H1 (cell line): Measurements from ENCODE around the gene ZNF496. TPM values are rescaled to one million over a fixed set of nuclear protein-coding genes. Genes with fewer than 3 reads are reported as not detected.

Experiments used
- CTCF ChIA-PET: fragments of 300-600 bp; sonication (Branson Sonifier 250); formaldehyde crosslinking; loops from one replicate; lab custom pipeline; 2021; ENCODE audit not compliant: partially characterized antibody; lab: Charles Lee
- POLR2A ChIA-PET: fragments of 300-600 bp; sonication (Branson Sonifier 250); formaldehyde crosslinking; loops from one replicate; lab custom pipeline; 2021; ENCODE audit warnings: inconsistent platforms; ENCODE audit not compliant: partially characterized antibody; lab: Charles Lee
- DNase-seq, 2 experiments: peaks; one replicate each; pipeline versions ENCODE4 v3.0.0 to v3.0.0-alpha.2; 2010 to 2022; ENCODE audit warnings: low spot score in 2 of 2, low read depth in 1 of 2, mixed read lengths in 1 of 2
- FAIRE-seq: peaks from 2 replicates; lab custom pipeline; 2011; peaks lifted over from hg19 to GRCh38; lab: Jason Lieb, UNC
- H2AFZ ChIP-seq: 2 replicates; pipeline ENCODE4 v1.8.1; 2012; ENCODE audit warnings: low read length, inconsistent platforms
- H2AK5ac ChIP-seq: 2 replicates; pipeline ENCODE4 v1.6.1; 2013; ENCODE audit warnings: low read depth, low read length
- H2BK120ac ChIP-seq: replicated peaks from 2 replicates; pipeline ENCODE3; 2013; ENCODE audit warnings: low read depth, low read length, inconsistent platforms
- H2BK12ac ChIP-seq: 2 replicates; pipeline ENCODE4 v1.6.1; 2013; ENCODE audit warnings: low read depth, low read length
- H2BK15ac ChIP-seq: 2 replicates; pipeline ENCODE4 v1.6.1; 2013; ENCODE audit warnings: low read length
- H2BK20ac ChIP-seq: 2 replicates; pipeline ENCODE4 v1.6.1; 2013; ENCODE audit warnings: low read length
- H2BK5ac ChIP-seq: 2 replicates; pipeline ENCODE4 v1.6.1; 2013; ENCODE audit warnings: low read depth, low read length
- H3K14ac ChIP-seq: 2 replicates; pipeline ENCODE4 v1.6.1; 2013; ENCODE audit warnings: inconsistent platforms; ENCODE audit not compliant: insufficient read length
- H3K18ac ChIP-seq: 2 replicates; pipeline ENCODE4 v1.6.1; 2013; ENCODE audit warnings: low read length; ENCODE audit errors: extremely low read depth
- H3K23ac ChIP-seq: 2 replicates; pipeline ENCODE4 v1.6.1; 2013; ENCODE audit warnings: inconsistent platforms; ENCODE audit not compliant: insufficient read length
- H3K23me2 ChIP-seq: 2 replicates; pipeline ENCODE4 v1.6.1; 2013; ENCODE audit warnings: low read depth, low read length
- H3K27ac ChIP-seq: 2 replicates; pipeline ENCODE4 v1.6.1; 2011; ENCODE audit warnings: low read depth, low read length, inconsistent platforms
- H3K27me3 ChIP-seq, 4 experiments: replicated peaks in 1 of 4; 1 replicate in 1 of 4; 2 replicates in 3 of 4; pipeline versions ENCODE4 v1.6.1 to v1.8.1; 2011 to 2013; ENCODE audit warnings: low read length in 3 of 4, mild to moderate bottlenecking in 3 of 4, inconsistent platforms in 2 of 4, mixed read lengths in 2 of 4, moderate library complexity in 1 of 4; ENCODE audit not compliant: control insufficient read depth in 3 of 4, insufficient read depth in 3 of 4; ENCODE audit errors: extremely low read depth in 1 of 4
- H3K36me3 ChIP-seq, 4 experiments: 2 replicates each; pipeline versions ENCODE4 v1.6.1 to v1.8.1; 2011 to 2013; ENCODE audit warnings: mild to moderate bottlenecking in 4 of 4, low read length in 3 of 4, moderate library complexity in 2 of 4, control low read depth in 1 of 4, inconsistent platforms in 1 of 4; ENCODE audit not compliant: insufficient read depth in 4 of 4, control insufficient read depth in 2 of 4
- H3K4ac ChIP-seq: replicated peaks from 2 replicates; pipeline ENCODE3; 2013; ENCODE audit warnings: low read length, low read depth, mixed read lengths, inconsistent platforms; ENCODE audit not compliant: insufficient read length
- H3K4me1 ChIP-seq, 4 experiments: replicated peaks in 1 of 4; 1 replicate in 1 of 4; 2 replicates in 3 of 4; pipeline versions ENCODE4 v1.6.1 to v1.8.1; 2011 to 2013; ENCODE audit warnings: low read length in 3 of 4, inconsistent platforms in 2 of 4, mixed read lengths in 1 of 4; ENCODE audit not compliant: insufficient read depth in 4 of 4, control insufficient read depth in 3 of 4
- H3K4me2 ChIP-seq, 2 experiments: 2 replicates each; pipeline versions ENCODE4 v1.6.1 to v1.8.1; 2011 to 2013; ENCODE audit warnings: low read depth in 2 of 2, low read length in 2 of 2, control low read depth in 1 of 2, inconsistent platforms in 1 of 2, mild to moderate bottlenecking in 1 of 2; ENCODE audit not compliant: insufficient read depth in 1 of 2
- H3K4me3 ChIP-seq, 4 experiments: fragments of 200-600, 300-600 bp in 1 of 4; sonication (generic), shearing (Covaris generic), sonication (Bioruptor Twin) in 1 of 4; 2 replicates each; pipeline versions ENCODE4 v1.5.1 to v1.8.1; 2011 to 2016; ENCODE audit warnings: low read length in 4 of 4, low read depth in 3 of 4, control low read depth in 2 of 4, inconsistent platforms in 2 of 4, mild to moderate bottlenecking in 2 of 4, mixed read lengths in 1 of 4, moderate library complexity in 1 of 4; ENCODE audit not compliant: insufficient read depth in 2 of 4; ENCODE audit errors: extremely low read depth in 1 of 4
- H3K56ac ChIP-seq: replicated peaks from 2 replicates; pipeline ENCODE3; 2013; ENCODE audit warnings: low read depth, mild to moderate bottlenecking, mixed read lengths, low read length, inconsistent platforms; ENCODE audit not compliant: insufficient read length
- H3K79me1 ChIP-seq: 2 replicates; pipeline ENCODE4 v1.6.1; 2013; ENCODE audit warnings: low read depth, low read length, control low read depth
- H3K79me2 ChIP-seq, 2 experiments: 2 replicates each; pipeline versions ENCODE4 v1.6.1 to v1.8.1; 2012 to 2013; ENCODE audit warnings: low read length in 2 of 2, mild to moderate bottlenecking in 2 of 2, inconsistent platforms in 1 of 2; ENCODE audit not compliant: insufficient read depth in 2 of 2, control insufficient read depth in 1 of 2
- H3K9ac ChIP-seq, 4 experiments: replicated peaks in 1 of 4; 1 replicate in 1 of 4; 2 replicates in 3 of 4; pipeline versions ENCODE4 v1.6.1 to v1.8.1; 2011 to 2013; ENCODE audit warnings: low read depth in 3 of 4, low read length in 3 of 4, control low read depth in 2 of 4, mild to moderate bottlenecking in 2 of 4, moderate library complexity in 2 of 4, inconsistent platforms in 1 of 4; ENCODE audit errors: extremely low read depth in 1 of 4
- H3K9me3 ChIP-seq, 2 experiments: 2 replicates each; pipeline versions ENCODE4 v1.6.1 to v1.8.1; 2012 to 2013; ENCODE audit warnings: mild to moderate bottlenecking in 2 of 2, moderate library complexity in 2 of 2, control low read depth in 1 of 2, inconsistent platforms in 1 of 2, low read depth in 1 of 2, low read length in 1 of 2, mixed read lengths in 1 of 2; ENCODE audit not compliant: insufficient read depth in 2 of 2
- H4K20me1 ChIP-seq, 2 experiments: replicated peaks in 1 of 2; 2 replicates each; pipeline versions ENCODE3 to v1.8.1; 2011 to 2013; ENCODE audit warnings: inconsistent platforms in 2 of 2, low read length in 2 of 2, mild to moderate bottlenecking in 1 of 2; ENCODE audit not compliant: insufficient read depth in 2 of 2, control insufficient read depth in 1 of 2
- H4K5ac ChIP-seq: 2 replicates; pipeline ENCODE4 v1.6.1; 2013; ENCODE audit warnings: low read length, low read depth, mixed read lengths, inconsistent platforms; ENCODE audit not compliant: insufficient read length
- H4K8ac ChIP-seq: 2 replicates; pipeline ENCODE4 v1.8.0; 2013; ENCODE audit warnings: mild to moderate bottlenecking, moderate library complexity, low read length, inconsistent platforms; ENCODE audit not compliant: insufficient read depth; ENCODE audit errors: extremely low read depth
- H4K91ac ChIP-seq: replicated peaks from 2 replicates; pipeline ENCODE3; 2013; ENCODE audit warnings: low read length, mixed read lengths, inconsistent platforms; ENCODE audit not compliant: insufficient read length
- BCL11A ChIP-seq, 2 experiments: IDR thresholded peaks; one replicate each; pipeline ENCODE4 v1.6.1; 2011; ENCODE audit warnings: low read depth in 2 of 2, low read length in 2 of 2, mild to moderate bottlenecking in 2 of 2
- GABPA ChIP-seq: IDR thresholded peaks from 2 replicates; pipeline ENCODE4 v1.6.1; 2011; ENCODE audit warnings: mild to moderate bottlenecking, low read length, moderate library complexity, borderline replicate concordance; ENCODE audit not compliant: insufficient read depth
- PHF8 ChIP-seq: fragments of 200-600 bp; sonication (generic); conservative IDR thresholded peaks from 2 replicates; pipeline ENCODE4 v1.7.1; 2012; ENCODE audit warnings: low read depth, mild to moderate bottlenecking, inconsistent platforms, low read length, moderate library complexity
- POLR2A ChIP-seq, 2 experiments: IDR thresholded peaks; 1 replicate in 1 of 2; 2 replicates in 1 of 2; pipeline ENCODE4 v1.6.1; 2011; ENCODE audit warnings: low read depth in 2 of 2, low read length in 2 of 2, mild to moderate bottlenecking in 2 of 2; ENCODE audit errors: control extremely low read depth in 1 of 2
- RBBP5 ChIP-seq: IDR thresholded peaks from 2 replicates; pipeline ENCODE4 v1.7.1; 2012; ENCODE audit warnings: low read depth, mild to moderate bottlenecking, inconsistent platforms, low read length, moderate library complexity, borderline replicate concordance
- RFX5 ChIP-seq: IDR thresholded peaks from 2 replicates; pipeline ENCODE4 v1.6.1; 2011; ENCODE audit warnings: low read depth, low read length, improper control_type of control experiment, borderline replicate concordance
- SIN3A ChIP-seq, 2 experiments: IDR thresholded peaks in 1 of 2; conservative IDR thresholded peaks in 1 of 2; 2 replicates each; pipeline ENCODE4 v1.6.1; 2011 to 2012; ENCODE audit warnings: low read length in 2 of 2, improper control_type of control experiment in 1 of 2, low read depth in 1 of 2, mild to moderate bottlenecking in 1 of 2
- TBP ChIP-seq: IDR thresholded peaks from 2 replicates; pipeline ENCODE4 v1.6.1; 2011; ENCODE audit warnings: low read depth, low read length, improper control_type of control experiment
- WGBS, 2 experiments: shearing (Covaris generic) in 1 of 2; methylation state at CpG; one replicate each; pipeline versions ENCODE4 v1.1.6 to v1.1.7; 2013 to 2015; ENCODE audit warnings: low lambda C conversion rate in 2 of 2, mixed read lengths in 2 of 2, inconsistent platforms in 1 of 2, low coverage in 1 of 2, missing lambda C conversion rate in 1 of 2; ENCODE audit not compliant: insufficient replicate concordance in 2 of 2, insufficient coverage in 1 of 2, insufficient read length in 1 of 2; ENCODE audit errors: extremely low coverage in 1 of 2, missing lambda C conversion rate in 1 of 2; 5-methylcytosine and 5-hydroxymethylcytosine counted together
- long read RNA-seq, 2 experiments: library from RNA in 1 of 2; library from capped mRNA in 1 of 2; stranded (forward); transcript quantifications; one replicate each; pipeline ENCODE4 v2.0.0, GENCODE V29; 2021; ENCODE audit warnings: inconsistent platforms in 1 of 2
- polyA minus RNA-seq, 3 experiments: library from RNA; depleted of rRNA, polyadenylated mRNA; stranded (reverse); fragments of >200 nt; gene quantifications; 1 replicate in 2 of 3; 2 replicates in 1 of 3; pipeline ENCODE4 v1.2.3, GENCODE V29; 2011
- polyA plus RNA-seq, 7 experiments: library from polyadenylated mRNA; depleted of rRNA in 3 of 7; stranded (reverse) in 5 of 7; unstranded in 2 of 7; fragments of >200 nt in 5 of 7; fragments of 200-250 nt in 2 of 7; gene quantifications; 1 replicate in 5 of 7; 2 replicates in 1 of 7; 4 replicates in 1 of 7; pipeline versions ENCODE4 v1.2.1 to v1.2.3, GENCODE V29; 2011 to 2013; ENCODE audit warnings: missing spikeins in 2 of 7, mixed read lengths in 2 of 7
- total RNA-seq: library from RNA; stranded (reverse); fragmentation: NEBNext Ultra II Directional; extraction: Animal tissue kit (Norgen Biotek cat#: 25700); gene quantifications from 2 replicates; pipeline ENCODE4 v1.2.1, GENCODE V29; 2021

The ZNF496 gene
- total RNA-seq = 64.2 and 71.4 TPM in 2 replicates
- 27.9 and 37.9 TPM in 2 replicates for polyA plus RNA-seq (2011; rRNA removed)
- 42.8 TPM for polyA plus RNA-seq (2011; cell fraction: cytosol; rRNA removed)
- 51.4 TPM for polyA plus RNA-seq (2011; cell fraction: nucleus; rRNA removed)
- 31.0 to 41.1 TPM (median 37.4 TPM) in 4 replicates for polyA plus RNA-seq (2012, experiment 1 of 2)
- polyA plus RNA-seq (2012, experiment 2 of 2) = 31.9 TPM
- polyA plus RNA-seq (2013, experiment 1 of 2) = 25.3 TPM
- 25.6 TPM for polyA plus RNA-seq (2013, experiment 2 of 2)
- 67.6 and 73.6 TPM in 2 replicates for polyA minus RNA-seq (2011; rRNA and poly(A)+ RNA removed)
- polyA minus RNA-seq (2011; cell fraction: cytosol; rRNA and poly(A)+ RNA removed) = 49.5 TPM
- polyA minus RNA-seq (2011; cell fraction: nucleus; rRNA and poly(A)+ RNA removed) = 46.4 TPM
- long read RNA-seq, experiment 1, partial matches to known transcripts = 4 of 40 reads
- long read RNA-seq, experiment 1, other reads (novel, unspliced or antisense) = 36 of 40 reads
- long read RNA-seq, experiment 2, partial matches to known transcripts = 0 of 4 reads
- long read RNA-seq, experiment 2, other reads (novel, unspliced or antisense) = 4 of 4 reads

DNA sequence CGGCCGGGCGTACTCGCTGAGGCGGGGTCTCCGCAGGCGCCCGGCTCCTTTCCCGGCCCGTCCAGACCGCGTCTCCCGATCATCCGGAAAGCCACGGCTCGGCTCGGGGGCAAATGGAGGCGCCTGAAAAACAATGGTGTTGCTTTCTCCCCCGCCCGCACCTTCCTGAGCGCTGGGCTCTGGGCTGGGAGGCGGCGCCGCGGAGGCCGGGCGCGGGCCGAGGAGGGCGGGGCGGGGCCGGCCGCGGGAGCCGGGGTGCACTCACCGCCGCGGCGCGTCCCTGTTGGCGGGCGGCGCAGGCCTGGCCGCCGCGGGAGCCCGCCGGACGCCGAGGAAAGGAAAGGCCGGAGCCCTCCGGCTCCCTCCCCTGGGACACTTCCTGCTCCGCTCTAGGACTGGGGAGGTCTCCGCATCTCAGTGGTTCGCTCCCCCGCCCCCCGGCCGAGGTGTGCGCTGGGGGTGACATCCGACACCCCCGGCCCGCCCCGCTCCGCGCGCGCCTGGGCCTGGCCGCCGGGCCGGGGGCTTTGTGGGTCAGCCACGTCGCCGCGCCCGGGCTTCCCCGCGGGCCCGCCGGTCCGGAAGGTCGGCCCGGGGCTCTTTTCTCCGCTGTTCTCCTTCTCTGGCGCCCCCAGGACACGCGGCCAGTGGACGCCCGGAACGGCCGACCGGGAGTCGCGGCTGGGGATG lies at the start of gene ZNF496:
ZNF496 (minus strand) TSS at position 343 of the 690 bp plus-strand sequence. CDS start 2,289 bp downstream, outside the sequence.
- FAIRE-seq = no peak
- H2AFZ ChIP-seq = no peak within 1 kb of the TSS
- TF ChIP-seq GABPA = peak; percentile 19; the same call in 1 of the 2 replicates
- peak; percentile 90 for TF ChIP-seq PHF8
- TF ChIP-seq POLR2A (IDR thresholded peaks at IDR 0.05; ENCODE audit: control extremely low read depth in 1 of 2, low read depth in 2 of 2, low read length in 2 of 2) = peak; percentile 57 to 66
- no peak for TF ChIP-seq RBBP5
- no peak for TF ChIP-seq BCL11A (IDR thresholded peaks at IDR 0.05; ENCODE audit: low read depth in 2 of 2, low read length in 2 of 2)
- peak; percentile 31; the same call in 1 of the 2 replicates for TF ChIP-seq TBP
- no peak for TF ChIP-seq RFX5
- TF ChIP-seq SIN3A (conservative IDR thresholded peaks at IDR 0.05 in 1 of 2, IDR thresholded peaks at IDR 0.05 in 1 of 2; ENCODE audit: low read depth in 1 of 2, low read length in 2 of 2) = peak in 1 of 2 experiments; percentile 71; a peak in 3 of 4 replicates

More for the DNA sequence above, at the start of gene ZNF496:
- Histone ChIP-seq H3K56ac (peak within 1 kb of the TSS; percentile 93), H2BK15ac (peak within 1 kb of the TSS; percentile 36; the same call in 1 of the 2 replicates), H4K20me1 (peaks cover 9 to 44% of the 10 kb centered on the region in 2 experiments), H4K91ac (peak within 1 kb of the TSS; percentile 86), H3K23ac (no peak within 1 kb of the TSS), H3K79me2 (peaks cover 10 to 73% of the 10 kb centered on the region in 2 experiments; a peak in 3 of 4 replicates), H3K18ac (peak within 1 kb of the TSS; percentile 85), H3K4me3 (peak within 1 kb of the TSS; percentile 83 to 94 (median 88)), H2BK20ac (no peak within 1 kb of the TSS; the same call in 1 of the 2 replicates), H2BK5ac (peak within 1 kb of the TSS; percentile 75), H3K4ac (peak within 1 kb of the TSS; percentile 97), H3K27ac (peak within 1 kb of the TSS; percentile 87), H2AK5ac (no peak within 1 kb of the TSS), H2BK120ac (no peak within 1 kb of the TSS), H3K27me3 (no peaks in the 10 kb centered on the region), H3K79me1 (peaks cover 29% of the 10 kb centered on the region; the same call in 1 of the 2 replicates), H3K36me3 (peaks cover 21 to 31% (median 25%) of the 10 kb centered on the region in 4 experiments; a peak in 7 of 8 replicates), H3K14ac (no peak within 1 kb of the TSS), H3K9me3 (no peaks in the 10 kb centered on the region), H3K4me1 (peaks cover 11 to 37% (median 28%) of the 10 kb centered on the region in 4 experiments), H3K23me2 (peaks cover 9% of the 10 kb centered on the region), H3K9ac (peak within 1 kb of the TSS; percentile 83 to 88 (median 87)), H4K5ac (peak within 1 kb of the TSS; percentile 73), H3K4me2 (peak within 1 kb of the TSS; percentile 86 to 92), H4K8ac (peak within 1 kb of the TSS; percentile 86), H2BK12ac (no peak within 1 kb of the TSS; the same call in 1 of the 2 replicates)
- WGBS, 2 experiments = 1% methylated on average over 48 of the region's 93 CpGs; no CpG with 5 or more reads in 1 of the 2 experiments
- ChIA-PET POLR2A (interaction anchor here (0.7 to 6.0 kb wide), 14 partner anchors 8 to 118 kb away, joined by 3 to 53 read pairs (median 4); no protein-coding TSS in a partner anchor), CTCF (interaction anchor here (1.0 to 2.6 kb wide), 4 partner anchors 8 to 58 kb away, joined by 4 to 9 read pairs (median 4); no protein-coding TSS in a partner anchor)
- peak; percentile 50 to 93 for DNase-seq
